UCSD-AML1 (cell line): ENCODE data around the gene PABPC1L2B.
"Not testable (repeated sequence)": the region's sequence is repeated elsewhere in the genome, so short reads cannot be mapped to it uniquely, and the experiment has no call there.

Experiments
- DNase-seq: peaks from one replicate; lab custom pipeline; 2025; ENCODE audit not compliant: unreplicated experiment; lab: John Stamatoyannopoulos, UW

PABPC1L2B gene

DNA sequence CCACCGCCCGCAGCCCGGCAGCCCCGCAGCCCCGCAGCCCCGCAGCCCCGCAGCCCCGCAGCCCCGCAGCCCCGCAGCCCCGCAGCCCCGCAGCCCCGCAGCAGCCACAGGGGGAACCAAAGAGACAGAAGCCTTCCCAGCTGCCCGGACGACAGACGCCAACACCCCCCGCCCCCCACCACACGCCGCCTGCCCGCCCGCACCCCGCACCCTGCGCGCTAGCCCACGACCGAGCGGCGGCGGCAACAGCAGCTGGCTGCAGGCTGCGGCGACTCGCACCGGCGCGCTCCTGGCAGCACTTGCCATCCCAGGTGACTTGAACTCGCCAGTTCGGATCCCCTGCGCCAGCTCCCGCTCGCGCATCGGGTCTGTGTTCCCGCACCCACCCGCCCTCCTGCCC lies at the start of gene PABPC1L2B:
PABPC1L2B (plus strand) TSS at position 207 of the 400 bp plus-strand sequence. CDS start 704 bp downstream, outside the sequence.
- not testable (repeated sequence) for DNase-seq

DNA sequence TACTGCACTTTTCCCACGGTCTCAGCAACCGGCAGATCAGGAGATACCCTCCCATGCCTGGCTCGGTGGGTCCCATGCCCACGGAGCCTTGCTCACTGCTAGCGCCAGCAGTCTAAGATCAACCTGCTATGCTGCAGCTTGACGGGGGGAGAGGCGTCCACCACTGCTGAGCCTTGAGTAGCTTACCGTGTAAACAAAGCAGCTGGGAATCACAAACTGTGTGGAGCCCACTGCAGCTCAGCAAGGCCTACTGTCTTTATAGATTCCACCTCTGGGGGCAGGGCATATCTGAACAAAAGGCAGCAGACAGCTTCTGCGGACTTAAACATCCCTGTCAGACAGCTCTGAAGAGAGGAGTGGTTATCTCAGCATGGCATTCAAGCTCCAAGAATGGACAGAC lies 42.8 kb upstream of the PABPC1L2B start:
- DNase-seq: not testable (repeated sequence)

DNA sequence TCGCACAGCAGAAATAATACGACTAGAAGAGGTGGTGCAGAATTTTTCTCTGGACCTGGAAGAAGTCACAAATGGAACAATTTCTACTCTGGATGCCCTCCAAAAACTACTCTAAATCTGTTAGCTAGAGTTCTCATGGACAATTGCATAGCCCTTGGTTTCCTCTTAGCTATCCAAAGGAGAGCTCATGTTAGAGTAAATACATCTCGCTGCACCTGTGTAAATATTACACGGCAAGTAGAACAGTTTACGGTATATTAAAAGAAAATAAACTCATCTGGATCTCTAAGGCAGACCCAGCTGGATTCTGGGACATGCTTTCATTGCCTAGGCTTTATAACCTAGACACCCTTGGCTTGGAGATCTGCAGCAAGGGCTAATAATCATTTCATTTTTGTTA lies 30.9 kb upstream of the PABPC1L2B start:
- not testable (repeated sequence) for DNase-seq

DNA sequence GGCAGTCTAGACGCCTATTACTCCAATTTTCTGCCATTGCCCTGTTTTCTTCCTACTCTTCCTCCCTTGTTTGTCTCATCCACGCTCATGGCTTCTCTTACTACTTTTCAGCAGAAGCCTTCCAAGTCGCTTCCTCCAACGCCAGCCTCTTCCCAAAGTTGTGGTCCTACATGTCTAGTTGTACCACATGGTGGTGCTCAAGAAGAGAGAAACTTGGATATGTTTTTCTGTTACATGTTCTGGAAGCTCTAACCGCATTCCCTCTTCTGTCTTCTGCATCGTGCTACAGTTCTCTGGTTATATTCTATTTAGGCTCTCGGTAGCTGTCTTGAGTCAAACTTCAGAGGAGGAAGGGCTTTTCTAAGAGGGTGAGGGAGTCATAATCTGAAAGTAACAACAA lies 27.9 kb upstream of the PABPC1L2B start:
- not testable (repeated sequence) for DNase-seq

DNA sequence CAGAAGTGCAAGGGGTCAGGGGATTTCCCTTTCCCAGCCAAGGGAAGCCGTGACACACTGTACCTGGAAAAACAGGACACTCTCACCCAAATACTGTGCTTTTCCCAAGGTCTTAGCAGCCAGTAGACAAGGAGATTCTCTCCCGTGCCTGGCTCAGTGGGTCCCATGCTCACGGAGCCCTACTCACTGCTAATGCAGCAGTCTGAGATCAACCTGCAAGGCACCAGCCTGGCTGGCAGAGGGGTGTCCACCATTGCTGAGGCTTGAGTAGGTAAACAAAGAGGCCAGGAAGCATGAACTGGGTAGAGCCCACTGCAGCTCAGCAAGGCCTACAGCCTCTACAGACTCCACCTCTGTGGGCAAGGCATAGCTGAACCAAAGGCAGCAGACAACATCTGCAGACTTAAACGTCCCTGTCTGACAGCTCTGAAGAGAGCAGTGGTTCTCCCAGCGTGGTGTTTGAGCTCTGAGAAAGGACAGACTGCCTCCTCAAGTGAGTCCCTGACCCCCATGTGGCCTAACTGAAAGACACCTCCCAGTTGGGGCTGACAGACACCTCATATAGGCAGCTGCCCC lies 21.8 kb upstream of the PABPC1L2B start:
- not testable (repeated sequence) for DNase-seq

DNA sequence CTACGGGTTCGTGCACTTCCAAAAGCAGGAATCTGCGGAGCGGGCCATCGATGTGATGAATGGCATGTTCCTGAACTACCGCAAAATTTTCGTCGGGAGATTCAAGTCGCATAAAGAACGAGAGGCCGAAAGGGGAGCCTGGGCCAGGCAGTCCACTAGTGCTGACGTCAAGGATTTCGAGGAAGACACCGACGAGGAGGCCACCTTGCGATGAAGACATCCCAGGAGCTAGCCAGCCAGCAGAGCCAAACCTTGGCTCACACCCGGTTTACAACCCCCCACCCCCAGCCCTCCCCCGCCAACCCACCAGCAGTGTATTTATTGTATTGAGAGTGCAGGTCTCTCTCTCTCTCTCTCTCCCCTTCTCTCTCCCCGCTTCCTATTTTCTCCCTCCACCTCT lies 1.3 kb downstream of the PABPC1L2B start:
- DNase-seq: not testable (repeated sequence)

DNA sequence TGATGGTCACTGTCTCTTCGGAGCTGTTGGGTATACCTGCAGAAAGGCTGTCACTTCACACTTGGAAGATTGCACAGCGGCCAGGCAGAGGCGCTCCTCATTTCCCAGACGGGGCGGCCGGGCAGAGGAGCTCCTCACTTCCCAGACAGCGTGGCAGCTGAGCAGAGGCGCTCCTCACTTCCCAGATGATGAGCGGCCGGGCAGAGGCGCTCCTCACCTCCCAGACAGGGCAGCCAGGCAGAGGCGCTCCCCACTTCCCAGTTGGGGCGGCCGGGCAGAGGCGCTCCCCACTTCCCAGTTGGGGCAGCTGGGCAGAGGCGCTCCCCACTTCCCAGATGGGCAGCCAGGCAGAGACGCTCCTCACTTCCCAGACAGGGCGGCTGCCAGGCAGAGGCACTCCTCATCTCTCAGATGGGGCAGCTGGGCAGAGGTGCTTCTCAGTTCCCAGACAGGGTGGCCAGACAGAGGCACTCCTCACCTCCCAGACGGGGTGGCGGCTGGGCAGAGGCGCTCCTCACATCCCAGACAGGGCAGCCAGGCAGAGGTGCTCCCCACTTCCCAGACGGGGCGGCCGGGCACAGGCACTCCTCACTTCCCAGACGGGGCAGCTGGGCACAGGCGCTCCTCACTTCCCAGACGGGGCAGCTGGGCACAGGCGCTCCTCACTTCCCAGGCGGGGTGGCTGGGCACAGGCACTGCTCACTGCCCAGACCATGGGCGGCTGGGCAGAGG lies 18.8 kb downstream of the PABPC1L2B start:
- no peak for DNase-seq

DNA sequence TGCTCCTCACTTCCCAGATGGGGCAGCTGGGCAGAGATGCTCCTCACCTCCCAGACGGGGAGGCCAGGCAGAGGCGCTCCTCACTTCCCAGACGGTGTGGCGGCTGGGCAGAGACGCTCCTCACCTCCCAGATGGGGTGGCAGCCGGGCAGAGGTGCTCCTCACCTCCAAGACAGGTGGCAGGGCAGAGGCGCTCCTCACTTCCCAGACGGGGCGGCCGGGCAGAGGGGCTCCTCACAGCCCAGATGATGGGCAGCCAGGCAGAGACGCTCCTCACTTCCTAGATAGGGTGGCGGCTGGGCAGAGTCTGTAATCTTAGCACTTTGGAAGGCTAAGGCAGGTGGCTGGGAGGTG lies 19.3 kb downstream of the PABPC1L2B start:
- DNase-seq: not testable (repeated sequence)

DNA sequence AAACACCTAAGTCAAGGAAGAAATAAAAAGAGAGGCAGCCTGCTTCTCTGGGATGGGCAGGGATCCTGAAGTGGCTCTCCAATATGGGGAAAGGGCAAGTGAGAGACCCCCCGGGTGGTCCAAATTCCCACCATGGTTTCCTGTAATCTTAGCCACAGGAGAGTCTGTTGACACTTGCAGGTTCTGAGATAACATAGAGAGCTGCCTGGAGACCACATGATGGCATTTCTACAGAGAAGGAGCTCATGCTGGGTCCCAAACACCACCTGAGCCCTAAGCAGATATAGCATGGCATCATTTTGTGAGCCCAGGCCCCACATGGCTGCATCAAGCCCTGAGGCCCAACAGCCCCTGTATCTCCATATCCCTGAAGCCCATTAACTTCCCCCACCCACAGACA lies 26.1 kb downstream of the PABPC1L2B start:
- no peak for DNase-seq
